ENCODE measurements around the gene ALOX12B. TPM values are rescaled to one million over a fixed set of nuclear protein-coding genes. Genes with fewer than 3 reads are reported as not detected.

Gene ALOX12B
- total and polyA plus RNA-seq, 2 of the 13 experiments (the other 11 are each of a cell fraction or from before 2014, with no cell fraction given) = 0.13 TPM; not detected in 1

GRCh38 chr17:8121681-8122421 is 34.3 kb upstream of the ALOX12B start (continued):
- no peak for TF ChIP-seq SRSF9 (IDR thresholded peaks at IDR 0.05; ENCODE audit: borderline replicate concordance, insufficient read depth, low read depth, low read length, poor library complexity, severe bottlenecking)
- TF ChIP-seq IRF9 (CRISPR knock-in tag; IDR thresholded peaks at IDR 0.05; ENCODE audit: borderline replicate concordance) = 0 out of 2 replicates have a peak, but pooled peaks have one; percentile 18
- peak; percentile 60; the same call in 1 of the 2 replicates for TF ChIP-seq TFDP1 (CRISPR knock-in tag; IDR thresholded peaks at IDR 0.05; ENCODE audit: borderline replicate concordance)
- TF ChIP-seq JDP2 (CRISPR knock-in tag; IDR thresholded peaks at IDR 0.05; ENCODE audit: borderline replicate concordance) = no peak
- TF ChIP-seq SALL1 (CRISPR knock-in tag; IDR thresholded peaks at IDR 0.05) = peak; percentile 32; the same call in 1 of the 2 replicates
- TF ChIP-seq KLF6 (CRISPR knock-in tag; IDR thresholded peaks at IDR 0.05) = 0 out of 2 replicates have a peak, but pooled peaks have one; percentile 41
- TF ChIP-seq KDM2A (CRISPR knock-in tag; IDR thresholded peaks at IDR 0.05; ENCODE audit: borderline replicate concordance, low read depth) = peak; percentile 60
- TF ChIP-seq ZNF556 (CRISPR knock-in tag; IDR thresholded peaks at IDR 0.05; ENCODE audit: borderline replicate concordance) = 0 out of 2 replicates have a peak, but pooled peaks have one; percentile 22
- no peak for TF ChIP-seq ZNF512B (CRISPR knock-in tag; IDR thresholded peaks at IDR 0.05; ENCODE audit: borderline replicate concordance)
- TF ChIP-seq ZNF691 (CRISPR knock-in tag; IDR thresholded peaks at IDR 0.05; ENCODE audit: borderline replicate concordance, low read depth) = peak; percentile 32; the same call in 1 of the 2 replicates
- no peak for TF ChIP-seq SP1 (IDR thresholded peaks at IDR 0.05)
- TF ChIP-seq SP1 (CRISPR knock-in tag; IDR thresholded peaks at IDR 0.05) = no peak
- TF ChIP-seq ERF (CRISPR knock-in tag; IDR thresholded peaks at IDR 0.05) = peak; percentile 28; the same call in 1 of the 2 replicates
- TF ChIP-seq, protein P1, sequence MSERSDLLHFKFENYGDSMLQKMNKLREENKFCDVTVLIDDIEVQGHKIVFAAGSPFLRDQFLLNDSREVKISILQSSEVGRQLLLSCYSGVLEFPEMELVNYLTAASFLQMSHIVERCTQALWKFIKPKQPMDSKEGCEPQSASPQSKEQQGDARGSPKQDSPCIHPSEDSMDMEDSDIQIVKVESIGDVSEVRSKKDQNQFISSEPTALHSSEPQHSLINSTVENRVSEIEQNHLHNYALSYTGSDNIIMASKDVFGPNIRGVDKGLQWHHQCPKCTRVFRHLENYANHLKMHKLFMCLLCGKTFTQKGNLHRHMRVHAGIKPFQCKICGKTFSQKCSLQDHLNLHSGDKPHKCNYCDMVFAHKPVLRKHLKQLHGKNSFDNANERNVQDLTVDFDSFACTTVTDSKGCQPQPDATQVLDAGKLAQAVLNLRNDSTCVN (CRISPR knock-in tag; IDR thresholded peaks at IDR 0.05; ENCODE audit: borderline replicate concordance) = 0 out of 2 replicates have a peak, but pooled peaks have one; percentile 26
- TF ChIP-seq ZNF776 (CRISPR knock-in tag; IDR thresholded peaks at IDR 0.05) = peak; percentile 79; the same call in 1 of the 2 replicates
- TF ChIP-seq HNF4A (CRISPR knock-in tag; IDR thresholded peaks at IDR 0.05) = no peak
- TF ChIP-seq MED1 (CRISPR knock-in tag; IDR thresholded peaks at IDR 0.05) = peak; percentile 41; the same call in 1 of the 2 replicates
- no peak for TF ChIP-seq RFXAP (CRISPR knock-in tag; IDR thresholded peaks at IDR 0.05; ENCODE audit: borderline replicate concordance)
- TF ChIP-seq ZNF331 (CRISPR knock-in tag; IDR thresholded peaks at IDR 0.05) = 0 out of 2 replicates have a peak, but pooled peaks have one; percentile 24
- TF ChIP-seq ZNF788 (CRISPR knock-in tag; IDR thresholded peaks at IDR 0.05; ENCODE audit: borderline replicate concordance) = peak; percentile 21; the same call in 1 of the 2 replicates
- no peak for TF ChIP-seq ZNF644 (CRISPR knock-in tag; IDR thresholded peaks at IDR 0.05; ENCODE audit: low read depth)

Data from HepG2 (cell line).